HG02623 (cell line): Measurements from ENCODE around the gene SMG6.

Experiments
- ATAC-seq: cut with Tn5 transposase; IDR thresholded peaks from one replicate; pipeline ENCODE4 v1.9.1; 2021; ENCODE audit warnings: moderate library complexity; ENCODE audit not compliant: unreplicated experiment

The SMG6 gene

DNA sequence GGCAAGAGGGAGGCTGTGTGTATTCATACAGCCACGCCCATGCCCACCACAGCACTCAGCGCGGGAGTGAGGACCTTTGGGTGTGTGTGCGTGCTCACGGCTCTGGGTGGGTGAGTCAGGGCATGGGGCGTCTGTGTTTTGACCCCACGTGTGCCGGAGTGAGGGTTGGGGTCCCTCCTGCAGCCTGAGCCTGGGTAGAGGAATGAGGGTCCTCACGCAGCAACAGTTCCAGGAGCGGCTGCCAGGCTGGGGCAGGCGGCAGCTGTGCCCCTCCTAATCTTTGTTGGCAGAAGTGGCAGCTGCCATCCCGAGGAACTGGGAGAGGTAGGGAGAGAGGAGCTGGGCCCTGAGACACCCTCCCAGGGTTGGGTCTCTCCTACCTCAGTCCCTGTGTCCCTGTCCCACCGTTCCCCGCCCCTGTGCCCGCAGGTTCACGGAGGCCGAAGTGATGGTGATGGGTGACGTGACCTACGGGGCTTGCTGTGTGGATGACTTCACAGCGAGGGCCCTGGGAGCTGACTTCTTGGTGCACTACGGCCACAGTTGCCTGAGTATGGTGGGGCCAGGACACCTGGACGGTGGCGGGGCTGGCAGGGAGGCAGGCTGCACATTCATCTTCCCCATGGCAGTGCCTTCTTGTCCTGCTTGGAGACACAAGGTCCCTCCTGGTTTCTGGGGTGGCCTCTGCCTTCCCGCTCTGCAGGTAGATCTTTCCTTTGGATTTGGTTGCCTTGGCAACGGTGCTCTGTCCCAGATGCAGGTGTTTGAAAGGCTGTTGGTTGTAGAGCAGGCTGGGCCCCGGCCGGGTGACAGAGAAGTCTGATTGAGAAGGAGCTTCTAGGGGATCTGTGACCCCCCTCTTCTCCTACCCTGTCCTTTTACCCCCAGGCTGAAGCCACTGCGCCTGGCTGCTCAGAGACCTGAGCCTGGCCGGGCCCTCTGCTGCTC, 267.8 kb downstream of the SMG6 start:
- ATAC-seq: no peak

DNA sequence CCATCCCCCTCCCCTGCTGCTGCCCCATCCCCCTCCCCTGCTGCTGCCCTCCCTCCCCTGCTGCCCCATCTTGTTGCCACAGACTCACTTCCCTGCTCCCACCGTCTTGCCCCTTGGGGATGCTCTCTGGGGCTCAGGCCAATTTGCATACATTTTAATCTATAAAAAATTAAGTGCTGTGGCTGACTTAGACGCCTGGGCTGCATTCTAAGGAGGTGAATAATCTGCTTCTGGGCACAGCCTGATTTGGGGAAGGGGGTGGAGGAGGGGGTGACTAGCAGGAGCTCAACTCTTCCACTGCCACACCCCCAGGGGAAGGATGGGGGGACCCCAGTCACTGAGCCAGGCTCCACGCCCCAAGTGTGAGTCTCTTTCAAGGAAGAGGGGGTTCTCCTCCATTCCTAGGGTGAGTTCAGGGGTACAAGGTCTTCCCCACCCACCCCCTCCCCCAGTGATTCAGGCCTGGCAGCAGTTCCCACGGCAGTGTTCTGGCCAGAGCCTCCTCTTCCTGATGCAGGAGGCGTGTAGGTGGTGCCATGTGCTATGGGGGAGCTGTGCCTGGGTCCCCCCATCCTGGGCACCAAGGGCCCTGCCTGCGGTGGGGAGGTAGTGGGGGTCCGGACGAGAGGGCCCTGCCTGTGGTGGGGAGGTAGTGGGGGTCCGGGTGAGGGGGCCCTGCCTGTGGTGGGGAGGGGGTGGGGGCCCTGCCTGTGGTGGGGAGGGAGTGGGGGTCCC, 268.6 kb downstream of the SMG6 start:
- ATAC-seq: no peak

DNA sequence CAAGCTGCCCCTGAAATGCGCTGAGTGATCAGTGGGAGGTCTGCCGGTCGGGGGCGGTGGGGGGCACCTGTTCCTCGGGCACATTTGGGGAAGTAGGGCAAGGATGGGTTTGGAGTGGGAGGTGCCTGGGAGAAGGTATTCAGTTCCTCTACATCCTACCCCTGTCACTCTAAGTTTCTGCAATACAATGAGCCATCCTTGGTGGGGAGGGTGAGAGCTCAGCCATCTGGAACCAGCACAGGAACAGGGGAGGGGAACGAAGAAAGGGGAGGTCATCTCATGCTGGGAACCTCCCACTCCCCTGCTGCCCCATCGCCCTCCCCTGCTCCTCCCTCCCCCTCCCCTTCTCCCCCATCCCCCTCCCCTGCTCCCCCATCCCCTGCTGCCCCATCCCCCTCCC, 269.4 kb downstream of the SMG6 start:
- ATAC-seq: no peak

DNA sequence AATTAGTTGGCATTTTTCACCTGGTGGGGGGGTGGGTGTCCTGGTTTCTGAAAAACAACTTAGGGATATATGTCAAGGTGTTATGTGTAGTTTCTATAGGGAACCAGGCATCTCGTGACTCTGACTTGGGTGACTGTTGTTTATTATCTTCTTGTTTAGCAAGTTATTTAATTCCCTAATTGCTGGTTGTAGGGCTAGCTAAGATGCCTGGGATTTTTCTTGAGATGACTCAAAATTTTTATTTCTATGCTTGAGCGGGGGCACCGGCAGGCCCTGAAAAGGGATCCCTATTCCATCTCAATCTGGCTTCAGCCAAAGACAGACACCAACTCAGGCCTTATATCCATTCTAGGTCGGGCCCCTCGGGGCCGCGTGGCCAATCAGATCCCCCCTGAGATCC, 270.4 kb downstream of the SMG6 start:
- ATAC-seq: no peak

DNA sequence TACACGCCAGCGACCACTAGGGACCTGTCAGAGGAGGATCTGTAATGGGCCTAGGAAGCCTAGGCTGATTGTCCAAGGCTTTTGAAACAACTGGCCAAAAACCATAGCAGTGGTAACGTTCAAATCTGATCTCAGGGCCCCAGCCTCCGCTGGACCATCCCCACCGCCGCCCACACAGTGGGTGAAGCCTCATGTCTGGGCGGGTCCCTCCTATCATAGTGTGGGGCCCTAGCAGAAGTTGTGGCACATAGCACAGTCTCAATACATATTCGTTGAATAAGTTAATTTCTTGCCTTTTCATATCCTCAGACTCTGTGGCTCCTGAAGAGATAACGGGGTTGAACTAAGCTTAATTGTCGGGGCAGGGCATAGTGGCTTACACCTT, 272.8 kb downstream of the SMG6 start:
- no peak for ATAC-seq

DNA sequence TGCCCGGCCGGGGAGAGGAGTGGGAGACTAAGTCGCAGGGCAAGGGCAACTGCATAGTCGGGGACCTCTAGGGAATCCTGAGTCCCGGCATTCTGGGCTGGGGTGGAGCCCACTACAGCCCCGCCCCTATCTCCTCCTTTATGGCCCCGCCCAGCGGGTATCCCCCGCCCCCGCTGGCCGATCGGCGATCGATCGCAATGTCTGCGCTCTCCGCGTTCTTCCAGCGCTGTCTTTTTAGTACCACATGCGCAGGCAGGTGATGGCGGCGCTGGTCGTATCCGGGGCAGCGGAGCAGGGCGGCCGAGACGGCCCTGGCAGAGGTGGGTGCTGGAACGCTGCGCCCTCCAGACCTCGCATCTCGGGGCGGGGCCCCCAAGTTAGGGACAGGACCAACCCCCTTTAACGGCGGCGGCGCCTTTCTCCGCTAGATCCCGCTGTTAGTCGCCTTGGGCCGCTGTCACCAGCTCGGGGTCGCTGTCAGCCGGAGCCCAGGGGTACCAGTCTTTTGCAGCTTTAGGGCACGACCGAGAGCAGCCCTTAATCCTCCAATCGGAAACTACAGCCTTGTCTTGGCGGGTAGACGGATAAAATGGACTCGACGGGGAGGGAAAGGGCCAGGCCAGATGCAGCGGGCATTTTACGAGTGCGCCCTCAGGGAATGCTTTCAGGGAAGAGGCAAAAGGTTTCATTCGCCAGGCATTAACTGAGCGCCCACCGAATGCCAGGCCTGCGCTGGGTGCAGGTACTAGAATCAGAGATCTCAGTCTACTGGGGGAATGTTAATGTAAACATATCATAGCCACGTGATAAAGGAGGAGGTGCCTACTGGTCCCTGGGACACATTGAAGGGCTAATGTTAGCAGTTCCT, 273.4 kb downstream of the SMG6 start, which contains the start of gene DPH1:
TSS of gene DPH1 (plus strand) at position 243 of the 868 bp plus-strand sequence. CDS start at position 260, 17 bp downstream.
- ATAC-seq: peak; percentile 69

DNA sequence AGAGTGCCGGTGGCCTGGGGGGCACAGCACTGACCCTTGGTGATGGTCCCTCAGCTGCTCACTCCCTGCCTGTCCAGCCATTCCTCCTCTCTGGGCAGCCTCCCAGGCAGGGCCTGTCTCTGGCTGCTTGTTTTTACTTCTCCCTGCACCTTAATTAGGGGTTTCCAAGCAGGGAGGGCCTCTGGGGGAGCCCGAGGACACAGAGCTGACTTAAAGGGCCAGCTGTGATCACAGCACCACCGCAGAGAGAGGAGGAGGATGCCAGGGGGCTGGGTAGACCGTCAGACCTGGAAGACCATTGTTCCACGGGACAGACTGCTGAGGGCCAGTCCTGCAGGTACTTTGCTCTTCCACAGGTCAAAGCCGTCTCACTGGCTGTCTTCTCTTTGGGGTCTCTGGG, 274.8 kb downstream of the SMG6 start:
- ATAC-seq: no peak

DNA sequence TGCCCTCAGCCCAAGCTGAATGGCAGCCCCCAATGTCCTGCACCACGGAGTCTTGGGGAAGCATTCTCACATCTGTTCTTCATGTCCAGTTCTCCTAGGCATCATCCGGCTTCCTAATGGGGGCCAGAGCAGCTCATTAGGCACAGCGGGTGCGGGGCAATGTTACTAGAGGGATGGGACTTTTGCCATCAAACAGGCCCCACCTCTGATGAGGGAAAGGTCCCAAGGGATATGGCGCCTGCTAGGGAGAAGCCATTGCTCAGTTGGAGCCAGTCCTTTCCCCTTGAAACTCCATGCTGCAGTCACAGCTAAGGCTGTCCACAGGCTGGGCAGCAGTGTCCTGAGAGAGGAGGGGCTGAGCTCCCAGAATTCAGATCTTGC, 275.4 kb downstream of the SMG6 start:
- no peak for ATAC-seq

DNA sequence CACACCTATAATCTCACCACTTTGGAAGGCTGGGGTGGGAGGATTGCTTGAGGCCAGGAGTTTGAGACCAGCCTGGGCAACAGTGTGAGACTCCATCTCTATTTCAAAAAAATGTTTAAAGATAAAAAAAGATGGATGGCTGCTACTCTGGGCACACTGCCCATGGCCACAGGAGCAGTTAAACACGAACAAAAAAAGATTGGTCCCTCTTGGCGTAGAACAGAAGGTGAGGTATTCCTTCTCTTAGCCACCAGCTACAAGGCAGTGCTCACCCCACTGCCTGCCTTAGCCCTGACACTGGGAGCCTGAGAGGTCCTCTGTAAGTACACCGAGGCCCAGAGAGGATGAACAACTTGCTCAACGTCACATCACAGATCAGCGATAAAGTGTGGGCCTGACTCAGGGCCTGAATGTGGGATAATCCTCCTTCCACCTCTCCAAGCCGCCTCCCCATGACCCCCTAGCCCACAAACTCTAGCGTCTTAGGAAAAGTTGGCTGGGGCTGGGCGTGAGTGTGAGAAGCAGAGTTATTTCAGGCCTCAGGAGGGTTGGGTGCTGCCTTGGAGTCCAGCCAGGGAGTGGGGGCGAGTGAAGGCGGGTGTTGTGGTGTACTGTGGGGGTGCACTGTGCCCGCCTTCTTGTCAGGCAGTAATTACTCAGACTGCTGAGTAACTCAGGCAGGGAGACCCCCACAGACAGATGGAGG, 275.9 kb downstream of the SMG6 start:
- no peak for ATAC-seq

DNA sequence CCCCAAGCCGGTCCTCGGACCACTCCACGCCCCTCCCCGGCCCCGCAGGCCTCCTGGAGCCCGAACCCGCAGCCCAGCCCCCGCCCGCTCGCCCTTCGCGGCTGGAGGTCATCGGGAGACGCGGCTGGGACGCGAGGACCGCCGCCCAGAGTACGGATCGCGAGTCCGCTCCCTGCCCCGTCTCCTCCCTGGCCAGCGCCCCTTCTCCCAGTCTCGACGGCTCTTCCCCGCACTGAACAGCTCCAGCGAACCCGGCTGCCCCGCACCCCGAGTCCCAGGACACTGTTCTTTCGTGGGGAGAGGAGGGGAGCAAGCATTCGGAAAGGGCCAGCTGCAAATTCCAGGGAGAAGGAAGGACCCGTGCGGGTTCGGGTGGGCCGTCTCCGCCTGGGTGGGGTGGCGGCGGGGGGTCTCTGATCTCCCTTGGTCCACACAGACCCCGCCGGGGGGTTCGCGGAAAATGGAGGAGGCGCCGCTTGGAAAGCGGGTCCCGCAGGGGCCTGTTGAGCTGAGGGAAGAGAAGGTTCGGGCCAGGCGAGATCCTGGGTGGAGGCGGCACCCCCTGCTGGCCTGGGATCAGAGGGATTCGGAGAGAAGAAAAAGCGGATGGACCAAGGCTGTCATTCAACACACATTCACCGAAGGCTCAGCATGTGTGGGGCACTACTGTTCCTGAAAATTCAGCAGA, 277.8 kb downstream of the SMG6 start:
- ATAC-seq: no peak

DNA sequence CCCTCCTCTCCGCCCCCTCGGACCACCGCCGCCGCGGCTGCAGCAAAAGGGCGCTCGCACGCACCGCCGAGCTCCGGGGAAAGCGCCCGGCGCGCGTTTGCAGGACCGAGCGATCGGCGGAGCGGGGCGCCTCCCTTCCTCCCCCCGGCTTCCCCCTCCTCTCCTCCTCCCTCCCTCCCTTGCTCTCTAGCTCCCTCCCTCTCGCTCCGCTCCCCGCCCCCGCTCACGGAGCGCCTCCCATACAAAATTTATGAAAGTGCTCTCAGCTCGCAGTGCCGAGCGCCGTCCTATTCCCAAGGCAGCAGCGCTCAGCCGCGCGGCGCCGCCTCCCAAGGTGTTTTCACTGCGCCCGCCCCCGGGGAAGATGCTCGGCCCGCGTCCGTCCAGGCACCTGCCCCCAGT, 278.4 kb downstream of the SMG6 start, which contains the start of gene RTN4RL1:
TSS of gene RTN4RL1 (minus strand) at position 115 of the 402 bp plus-strand sequence. CDS start 469 bp downstream, outside the sequence.
- no peak for ATAC-seq

DNA sequence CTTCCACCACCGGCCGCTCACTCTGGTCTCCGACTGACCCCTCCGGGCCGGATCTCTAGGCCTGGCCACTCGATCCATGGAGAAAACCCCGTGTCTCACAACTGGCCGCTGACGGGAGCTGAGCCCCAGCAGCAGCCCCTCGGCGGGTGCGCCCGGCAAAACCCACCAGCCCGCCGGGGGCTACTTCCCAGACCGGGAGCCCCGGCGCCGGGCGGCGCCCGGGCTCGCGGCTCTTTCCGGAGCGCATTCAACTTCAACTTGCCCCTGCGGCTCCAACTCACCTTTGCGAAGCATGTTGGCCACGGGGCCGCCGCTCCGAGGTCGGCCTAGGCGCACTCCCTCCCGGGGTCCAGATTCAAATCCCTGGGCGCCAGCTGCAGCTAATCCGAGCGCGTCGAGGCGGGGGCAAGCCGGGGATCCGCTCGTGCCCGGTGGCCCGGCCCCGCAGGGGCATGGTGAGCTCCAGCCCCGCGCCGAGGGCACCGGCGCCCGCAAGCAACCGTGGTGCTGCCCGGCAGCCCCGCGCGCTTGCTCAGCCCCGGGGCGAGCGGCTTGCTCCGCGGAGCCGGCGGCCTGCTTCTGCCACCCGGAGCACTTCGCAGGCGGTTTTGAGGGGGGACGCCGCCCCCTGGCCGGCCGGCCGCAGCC, 278.9 kb downstream of the SMG6 start:
- ATAC-seq: no peak

DNA sequence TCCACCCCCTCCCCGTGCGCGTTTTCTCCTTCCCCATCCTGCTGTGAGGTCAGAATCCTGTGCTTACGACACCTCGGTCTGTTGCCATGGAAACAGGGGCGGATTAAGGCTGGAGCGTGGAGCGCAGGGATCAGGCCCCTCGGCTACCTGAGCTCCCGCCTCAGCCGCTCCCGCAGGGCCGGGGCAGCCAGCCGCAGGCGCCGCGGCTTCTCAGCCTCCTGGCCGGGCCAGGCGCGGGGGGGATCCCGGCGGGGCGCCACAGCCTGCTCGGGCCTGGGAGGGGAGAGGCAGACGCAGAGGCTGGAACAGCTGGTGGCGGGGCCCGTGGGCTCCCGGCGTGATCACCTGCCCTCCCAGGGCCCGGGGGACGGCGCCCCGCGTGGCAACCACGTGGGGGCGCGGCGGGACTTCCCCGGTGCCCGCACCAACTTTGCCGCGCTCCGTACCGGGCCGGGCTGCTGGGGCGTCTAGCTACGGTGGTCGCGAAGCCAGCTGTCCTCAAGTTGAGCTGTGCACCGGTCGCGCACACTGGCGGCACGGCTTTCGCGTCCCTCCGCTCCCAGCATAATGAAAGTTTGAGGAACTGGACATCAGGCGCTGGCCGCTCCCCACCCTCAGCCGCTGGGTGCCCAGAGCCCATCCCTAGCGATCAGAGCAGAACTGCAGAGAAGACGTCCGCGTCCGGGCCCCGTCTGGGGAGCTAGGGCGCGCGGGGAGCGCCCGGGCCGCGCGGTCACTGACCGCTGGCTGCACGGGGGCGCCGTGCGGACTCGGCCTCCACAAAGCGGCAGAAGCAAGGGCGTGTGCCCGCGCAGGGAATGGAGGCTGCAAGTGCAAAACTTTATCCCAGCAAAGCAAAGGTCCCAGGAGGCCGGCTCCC, 279.7 kb downstream of the SMG6 start:
- ATAC-seq: no peak

DNA sequence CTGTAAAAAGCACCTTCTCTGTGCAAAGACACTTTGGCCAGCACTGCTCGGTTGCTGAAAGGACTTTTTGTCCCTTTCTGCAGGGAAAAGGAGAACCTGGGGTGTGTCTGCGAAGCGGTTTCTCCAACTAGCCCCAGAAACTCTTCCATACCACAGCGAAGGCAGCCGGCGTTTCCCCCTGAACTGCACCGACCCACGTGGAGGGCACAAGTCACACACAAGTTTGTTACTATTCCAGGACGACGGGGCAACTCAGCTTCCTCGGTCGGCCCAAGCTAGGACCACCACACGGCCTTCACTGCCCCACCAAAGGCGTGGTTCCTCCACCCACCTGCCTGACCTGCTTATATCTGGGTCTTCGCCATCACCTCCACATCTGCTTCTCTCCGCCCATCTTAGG, 280.3 kb downstream of the SMG6 start:
- ATAC-seq: no peak

DNA sequence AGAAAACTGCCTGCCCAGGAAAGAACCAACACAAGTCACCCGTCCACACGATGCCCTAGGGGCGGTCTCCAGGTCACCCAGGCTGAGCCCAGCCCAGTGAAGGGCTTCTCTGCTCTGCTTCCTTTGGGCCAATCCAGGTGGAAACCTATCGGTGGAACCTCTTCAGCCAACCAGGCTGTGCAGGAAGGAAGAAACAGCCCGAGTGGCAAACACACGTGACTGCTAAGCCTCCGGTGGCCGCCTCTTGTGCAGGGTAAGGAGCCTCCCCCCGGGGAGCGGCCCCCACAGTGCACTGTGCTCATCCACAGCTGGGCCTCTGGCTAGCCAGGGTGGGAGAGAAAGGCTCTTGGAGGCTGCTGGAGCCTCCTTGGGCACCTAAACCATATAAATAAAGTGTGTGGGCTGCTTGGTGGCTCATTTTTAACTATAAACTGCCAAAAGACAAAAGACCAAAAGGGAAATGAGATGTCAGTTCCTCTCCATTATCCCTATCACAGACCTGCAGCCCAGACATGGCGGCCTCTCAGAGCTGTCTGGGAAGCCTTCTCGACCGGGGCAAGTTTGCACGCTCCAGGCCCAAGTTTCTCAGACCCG, 280.8 kb downstream of the SMG6 start:
- no peak for ATAC-seq

DNA sequence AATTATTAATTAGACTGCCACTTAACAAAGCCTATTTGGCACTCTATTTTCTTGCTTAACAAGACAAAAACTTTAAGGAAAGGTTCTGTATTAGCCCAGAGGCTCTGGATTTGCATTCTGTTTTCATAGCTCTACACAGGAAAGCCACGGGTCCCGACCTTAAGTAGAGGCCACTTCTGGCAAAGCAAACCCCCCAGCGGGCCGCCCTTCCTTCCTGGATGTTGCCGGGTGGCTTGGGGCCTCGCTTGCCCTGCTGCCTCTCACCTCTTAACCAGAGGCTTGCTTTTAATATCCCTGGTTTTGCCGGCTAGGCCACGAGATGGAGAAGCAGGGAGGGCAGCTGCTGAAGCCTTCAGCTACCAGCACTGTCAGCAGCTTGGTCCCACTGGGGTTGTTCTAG, 282.9 kb downstream of the SMG6 start:
- ATAC-seq: no peak

DNA sequence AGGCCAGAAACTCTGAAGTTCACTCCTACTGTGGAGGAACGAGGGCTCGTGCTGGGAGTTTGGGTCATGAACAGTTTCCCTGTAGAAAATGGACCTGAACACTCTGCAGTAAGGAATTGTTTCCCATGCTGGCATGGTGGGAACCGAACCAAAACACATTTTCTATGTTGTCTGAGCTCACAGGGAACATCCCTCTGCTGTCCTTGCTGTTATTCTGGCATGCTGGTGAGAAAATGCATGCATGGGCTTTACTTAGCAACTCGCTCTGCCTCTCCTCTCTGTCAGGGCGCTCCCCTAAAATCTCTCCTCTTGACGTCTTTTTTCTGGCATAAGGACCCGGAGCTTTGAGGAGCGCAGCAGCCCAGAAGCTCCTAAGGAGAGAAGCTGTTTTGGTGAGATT, 283.9 kb downstream of the SMG6 start:
- no peak for ATAC-seq
